HepG2 (cell line): ENCODE data around the gene FAM229A. TPM values are rescaled to one million over a fixed set of nuclear protein-coding genes. Genes with fewer than 3 reads are reported as not detected.
A peak's percentile ranks its signal among the peaks of the same experiment; 100 is the strongest.

Experiments
- CEBPB ChIP-seq: IDR thresholded peaks from 2 replicates; pipeline ENCODE4 v1.6.1; 2011; ENCODE audit warnings: low read depth, low read length, improper control_type of control experiment, borderline replicate concordance
- DNMT3B ChIP-seq: conservative IDR thresholded peaks from 2 replicates; pipeline ENCODE4 v1.6.1; 2016; ENCODE audit warnings: missing biosample characterization, control low read depth
- ELF1 ChIP-seq: sonication (generic); formaldehyde crosslinking; IDR thresholded peaks from 2 replicates; pipeline ENCODE4 v1.4.0; 2020; ENCODE audit warnings: missing genetic modification reagents
- FOXK2 ChIP-seq: fragments of 450-650 bp; IDR thresholded peaks from 2 replicates; pipeline ENCODE4 v1.6.1; 2016
- GATAD2A ChIP-seq: IDR thresholded peaks from 2 replicates; pipeline ENCODE4 v1.6.1; 2016
- HCFC1 ChIP-seq: fragments of 150-350 bp; IDR thresholded peaks from 2 replicates; pipeline ENCODE4 v1.6.1; 2014; ENCODE audit warnings: low read depth, low read length
- HOXA7 ChIP-seq: sonication (generic); formaldehyde crosslinking; IDR thresholded peaks from 2 replicates; pipeline ENCODE4 v1.8.1; 2022; ENCODE audit warnings: mild to moderate bottlenecking, missing genetic modification reagents, moderate library complexity
- ISL2 ChIP-seq: sonication (generic); formaldehyde crosslinking; IDR thresholded peaks from 2 replicates; pipeline ENCODE4 v1.5.0; 2020; ENCODE audit warnings: missing genetic modification reagents
- JARID2 ChIP-seq: sonication (generic); formaldehyde crosslinking; IDR thresholded peaks from 2 replicates; pipeline ENCODE4 v1.8.1; 2023; ENCODE audit warnings: missing genetic modification reagents, inconsistent platforms; ENCODE audit not compliant: insufficient replicate concordance
- MED1 ChIP-seq: sonication (generic); formaldehyde crosslinking; IDR thresholded peaks from 2 replicates; pipeline ENCODE4 v1.4.0; 2020; ENCODE audit warnings: missing genetic modification reagents
- MIXL1 ChIP-seq: IDR thresholded peaks from 2 replicates; pipeline ENCODE4 v1.6.1; 2016
- PTBP1 ChIP-seq: fragments of 200-400 bp; formaldehyde crosslinking; IDR thresholded peaks from 2 replicates; pipeline ENCODE4 v1.6.1; 2018; ENCODE audit warnings: low read length, low read depth; ENCODE audit not compliant: poor library complexity, severe bottlenecking
- RAD51 ChIP-seq: fragments of 450-650 bp; IDR thresholded peaks from 2 replicates; pipeline ENCODE4 v1.6.1; 2016; ENCODE audit warnings: borderline replicate concordance
- RFXANK ChIP-seq: IDR thresholded peaks from 2 replicates; pipeline ENCODE4 v1.6.1; 2016
- RNF2 ChIP-seq: fragments of 450-650 bp; conservative IDR thresholded peaks from 2 replicates; pipeline ENCODE4 v1.6.1; 2016; ENCODE audit warnings: low read depth
- SOX5 ChIP-seq: IDR thresholded peaks from 2 replicates; pipeline ENCODE4 v1.6.1; 2016; ENCODE audit warnings: borderline replicate concordance
- SP1 ChIP-seq, 2 experiments: fragments of 450-650 bp in 1 of 2; sonication (generic) in 1 of 2; formaldehyde crosslinking in 1 of 2; IDR thresholded peaks; 2 replicates each; pipeline versions ENCODE4 v1.4.0 to v1.6.1; 2016 to 2020; ENCODE audit warnings: missing genetic modification reagents in 1 of 2
- TGIF2 ChIP-seq: IDR thresholded peaks from 2 replicates; pipeline ENCODE4 v1.6.1; 2016; ENCODE audit warnings: control low read depth, missing compliant biosample characterization
- YY1 ChIP-seq: IDR thresholded peaks from 2 replicates; pipeline ENCODE4 v1.6.1; 2011; ENCODE audit warnings: low read length, low read depth, moderate library complexity, mild to moderate bottlenecking; ENCODE audit not compliant: insufficient read depth, insufficient replicate concordance
- ZBTB1 ChIP-seq: sonication (generic); formaldehyde crosslinking; IDR thresholded peaks from 2 replicates; pipeline ENCODE4 v1.4.0; 2020; ENCODE audit warnings: missing genetic modification reagents, borderline replicate concordance
- ZFAT ChIP-seq: sonication (generic); formaldehyde crosslinking; conservative IDR thresholded peaks from 2 replicates; pipeline ENCODE4 v1.8.1; 2023; ENCODE audit warnings: missing genetic modification reagents, inconsistent platforms
- ZNF24 ChIP-seq: fragments of 450-650 bp; IDR thresholded peaks from 2 replicates; pipeline ENCODE4 v1.6.1; 2017; ENCODE audit warnings: antibody characterized with exemption, mild to moderate bottlenecking
- ZNF263 ChIP-seq: sonication (generic); formaldehyde crosslinking; IDR thresholded peaks from 2 replicates; pipeline ENCODE4 v1.4.0; 2020; ENCODE audit warnings: missing genetic modification reagents
- ZNF558 ChIP-seq: sonication (generic); formaldehyde crosslinking; IDR thresholded peaks from 2 replicates; pipeline ENCODE4 v1.9.0; 2022; ENCODE audit warnings: mild to moderate bottlenecking, missing genetic modification reagents, borderline replicate concordance
- polyA plus RNA-seq, 8 experiments: library from polyadenylated mRNA; depleted of rRNA in 3 of 8; stranded (reverse) in 7 of 8; unstranded in 1 of 8; fragments of >200 nt; fragmentation: Illumina TruSeq in 4 of 8; extraction: Trizol in 4 of 8; gene quantifications; 2 replicates each; pipeline versions ENCODE4 v1.2.1 to v1.2.3, GENCODE V29; 2011 to 2016; ENCODE audit warnings: low read depth in 4 of 8, missing spikeins in 1 of 8, mixed read lengths in 1 of 8; ENCODE audit not compliant: insufficient read depth in 1 of 8
- total RNA-seq, 5 experiments: library from RNA; depleted of rRNA; stranded (reverse); fragments of >200 nt; fragmentation: Illumina TruSeq; extraction: Trizol; gene quantifications; 2 replicates each; pipeline ENCODE4 v1.2.3, GENCODE V29; 2016; ENCODE audit warnings: low read depth in 1 of 5
- TF ChIP-seq, protein P1 (sequence below): sonication (generic); formaldehyde crosslinking; IDR thresholded peaks from 2 replicates; pipeline ENCODE4 v1.4.0; 2020; ENCODE audit warnings: missing genetic modification reagents, borderline replicate concordance
- TF ChIP-seq, protein P2 (sequence below): sonication (generic); formaldehyde crosslinking; IDR thresholded peaks from 2 replicates; pipeline ENCODE4 v1.4.0; 2020; ENCODE audit warnings: mild to moderate bottlenecking, low read depth, missing genetic modification reagents
- TF ChIP-seq, protein P3 (sequence below): sonication (generic); formaldehyde crosslinking; IDR thresholded peaks from 2 replicates; pipeline ENCODE4 v1.4.0; 2020; ENCODE audit warnings: missing genetic modification reagents

The FAM229A gene
- total and polyA plus RNA-seq, 2 of the 13 experiments (the other 11 are each of a cell fraction or from before 2014, with no cell fraction given): 3.2 to 17.6 TPM

DNA sequence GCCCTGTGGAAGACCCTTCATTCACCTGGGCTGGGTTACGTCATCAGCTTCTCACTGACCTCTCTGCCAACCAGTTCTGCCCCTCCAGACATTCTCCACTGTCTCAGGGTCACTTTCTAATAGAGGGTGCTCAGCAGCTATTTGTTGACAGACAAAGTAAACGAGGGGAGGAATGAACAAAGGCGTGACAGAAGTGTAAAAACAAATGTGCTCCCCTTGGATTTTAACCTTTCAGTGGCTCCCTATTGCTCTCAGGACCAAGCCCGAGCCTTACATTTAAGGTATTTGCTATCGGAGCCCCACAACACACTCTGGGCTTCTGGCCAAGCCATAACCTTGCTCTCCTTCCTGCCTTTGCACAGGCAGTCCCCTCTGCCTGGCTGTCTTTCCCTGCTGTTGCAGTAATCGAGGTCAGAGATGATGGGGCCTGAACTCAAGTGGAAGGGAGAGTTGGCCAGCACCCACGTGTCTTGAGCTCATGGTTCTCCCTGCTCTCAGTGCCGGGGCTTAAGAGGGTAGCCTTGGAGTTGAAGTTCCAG, 16.9 kb downstream of the FAM229A start (continued):
- TF ChIP-seq, protein P1, sequence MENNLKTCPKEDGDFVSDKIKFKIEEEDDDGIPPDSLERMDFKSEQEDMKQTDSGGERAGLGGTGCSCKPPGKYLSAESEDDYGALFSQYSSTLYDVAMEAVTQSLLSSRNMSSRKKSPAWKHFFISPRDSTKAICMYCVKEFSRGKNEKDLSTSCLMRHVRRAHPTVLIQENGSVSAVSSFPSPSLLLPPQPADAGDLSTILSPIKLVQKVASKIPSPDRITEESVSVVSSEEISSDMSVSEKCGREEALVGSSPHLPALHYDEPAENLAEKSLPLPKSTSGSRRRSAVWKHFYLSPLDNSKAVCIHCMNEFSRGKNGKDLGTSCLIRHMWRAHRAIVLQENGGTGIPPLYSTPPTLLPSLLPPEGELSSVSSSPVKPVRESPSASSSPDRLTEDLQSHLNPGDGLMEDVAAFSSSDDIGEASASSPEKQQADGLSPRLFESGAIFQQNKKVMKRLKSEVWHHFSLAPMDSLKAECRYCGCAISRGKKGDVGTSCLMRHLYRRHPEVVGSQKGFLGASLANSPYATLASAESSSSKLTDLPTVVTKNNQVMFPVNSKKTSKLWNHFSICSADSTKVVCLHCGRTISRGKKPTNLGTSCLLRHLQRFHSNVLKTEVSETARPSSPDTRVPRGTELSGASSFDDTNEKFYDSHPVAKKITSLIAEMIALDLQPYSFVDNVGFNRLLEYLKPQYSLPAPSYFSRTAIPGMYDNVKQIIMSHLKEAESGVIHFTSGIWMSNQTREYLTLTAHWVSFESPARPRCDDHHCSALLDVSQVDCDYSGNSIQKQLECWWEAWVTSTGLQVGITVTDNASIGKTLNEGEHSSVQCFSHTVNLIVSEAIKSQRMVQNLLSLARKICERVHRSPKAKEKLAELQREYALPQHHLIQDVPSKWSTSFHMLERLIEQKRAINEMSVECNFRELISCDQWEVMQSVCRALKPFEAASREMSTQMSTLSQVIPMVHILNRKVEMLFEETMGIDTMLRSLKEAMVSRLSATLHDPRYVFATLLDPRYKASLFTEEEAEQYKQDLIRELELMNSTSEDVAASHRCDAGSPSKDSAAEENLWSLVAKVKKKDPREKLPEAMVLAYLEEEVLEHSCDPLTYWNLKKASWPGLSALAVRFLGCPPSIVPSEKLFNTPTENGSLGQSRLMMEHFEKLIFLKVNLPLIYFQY (CRISPR knock-in tag): no peak
- TF ChIP-seq ELF1 (CRISPR knock-in tag): peak; percentile 32; the same call in 1 of the 2 replicates
- TF ChIP-seq, protein P2, sequence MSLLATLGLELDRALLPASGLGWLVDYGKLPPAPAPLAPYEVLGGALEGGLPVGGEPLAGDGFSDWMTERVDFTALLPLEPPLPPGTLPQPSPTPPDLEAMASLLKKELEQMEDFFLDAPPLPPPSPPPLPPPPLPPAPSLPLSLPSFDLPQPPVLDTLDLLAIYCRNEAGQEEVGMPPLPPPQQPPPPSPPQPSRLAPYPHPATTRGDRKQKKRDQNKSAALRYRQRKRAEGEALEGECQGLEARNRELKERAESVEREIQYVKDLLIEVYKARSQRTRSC (CRISPR knock-in tag): no peak
- peak; percentile 68 for TF ChIP-seq MED1
- TF ChIP-seq, protein P3, sequence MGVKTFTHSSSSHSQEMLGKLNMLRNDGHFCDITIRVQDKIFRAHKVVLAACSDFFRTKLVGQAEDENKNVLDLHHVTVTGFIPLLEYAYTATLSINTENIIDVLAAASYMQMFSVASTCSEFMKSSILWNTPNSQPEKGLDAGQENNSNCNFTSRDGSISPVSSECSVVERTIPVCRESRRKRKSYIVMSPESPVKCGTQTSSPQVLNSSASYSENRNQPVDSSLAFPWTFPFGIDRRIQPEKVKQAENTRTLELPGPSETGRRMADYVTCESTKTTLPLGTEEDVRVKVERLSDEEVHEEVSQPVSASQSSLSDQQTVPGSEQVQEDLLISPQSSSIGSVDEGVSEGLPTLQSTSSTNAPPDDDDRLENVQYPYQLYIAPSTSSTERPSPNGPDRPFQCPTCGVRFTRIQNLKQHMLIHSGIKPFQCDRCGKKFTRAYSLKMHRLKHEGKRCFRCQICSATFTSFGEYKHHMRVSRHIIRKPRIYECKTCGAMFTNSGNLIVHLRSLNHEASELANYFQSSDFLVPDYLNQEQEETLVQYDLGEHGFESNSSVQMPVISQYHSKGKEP: no peak
- TF ChIP-seq ISL2: 0 out of 2 replicates have a peak, but pooled peaks have one; percentile 19
- TF ChIP-seq HCFC1: no peak
- no peak for TF ChIP-seq ZFAT
- no peak for TF ChIP-seq CEBPB
- no peak for TF ChIP-seq JARID2
- TF ChIP-seq RAD51: no peak
- no peak for TF ChIP-seq TGIF2 (CRISPR knock-in tag)
- TF ChIP-seq ZNF558: peak; percentile 22; the same call in 1 of the 2 replicates
- TF ChIP-seq HOXA7 (CRISPR knock-in tag): no peak
- TF ChIP-seq ZNF24: no peak
- no peak for TF ChIP-seq RFXANK (CRISPR knock-in tag)
- no peak for TF ChIP-seq ZBTB1 (CRISPR knock-in tag)
- no peak for TF ChIP-seq MIXL1 (CRISPR knock-in tag)
- TF ChIP-seq SOX5 (CRISPR knock-in tag): peak; percentile 62; the same call in 1 of the 2 replicates
- TF ChIP-seq ZNF263 (CRISPR knock-in tag): peak; percentile 82
- no peak for TF ChIP-seq PTBP1
- TF ChIP-seq FOXK2: no peak
- no peak for TF ChIP-seq SP1 (IDR thresholded peaks at IDR 0.05)
- no peak for TF ChIP-seq SP1 (CRISPR knock-in tag; IDR thresholded peaks at IDR 0.05)
- no peak for TF ChIP-seq YY1
- TF ChIP-seq RNF2: no peak
- TF ChIP-seq GATAD2A: peak; percentile 68
- no peak for TF ChIP-seq DNMT3B
